C1 segment of cervical spinal cord (tissue), 14 donors: ENCODE results near the gene MRPS30.
"Not testable (repeated sequence)": the region's sequence is repeated elsewhere in the genome, so short reads cannot be mapped to it uniquely, and the experiment has no call there.

ENCODE experiments used
- DNase-seq, 14 donors: peaks; one replicate each; lab custom pipeline; 2025; lab: John Stamatoyannopoulos, UW

The MRPS30 gene

GRCh38 chr5:44814761-44815160, 6.0 kb downstream of the MRPS30 start:
- no peak for DNase-seq

- no peak for DNase-seq
Observed at GRCh38 chr5:44821164-44821563, 12.4 kb downstream of the MRPS30 start.

GRCh38 chr5:44824662-44825061, 15.9 kb downstream of the MRPS30 start:
- not testable (repeated sequence) for DNase-seq

DNA sequence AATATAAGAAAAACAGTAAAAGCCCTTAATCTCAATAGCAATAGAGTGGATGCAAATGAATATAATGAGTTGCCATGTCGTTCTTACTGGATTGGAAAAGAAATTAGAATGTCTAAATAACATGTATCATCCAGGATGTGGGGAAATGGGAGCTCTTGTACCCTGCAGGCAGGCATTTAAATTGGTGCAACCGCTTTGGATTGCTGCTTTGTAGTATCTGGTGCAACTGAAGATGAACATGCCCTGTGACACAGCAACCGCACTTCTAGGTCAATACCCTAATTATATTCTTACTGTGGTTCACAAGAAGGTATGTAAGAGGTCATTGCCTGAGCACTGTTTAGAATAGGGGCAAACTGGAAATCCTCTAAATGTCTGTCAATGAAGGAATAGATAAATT, 18.9 kb downstream of the MRPS30 start:
- no peak for DNase-seq

- DNase-seq: no peak
Observed at GRCh38 chr5:44828719-44829118, 20.0 kb downstream of the MRPS30 start.

- DNase-seq: no peak
Observed at GRCh38 chr5:44830951-44831350, 22.2 kb downstream of the MRPS30 start.

DNA sequence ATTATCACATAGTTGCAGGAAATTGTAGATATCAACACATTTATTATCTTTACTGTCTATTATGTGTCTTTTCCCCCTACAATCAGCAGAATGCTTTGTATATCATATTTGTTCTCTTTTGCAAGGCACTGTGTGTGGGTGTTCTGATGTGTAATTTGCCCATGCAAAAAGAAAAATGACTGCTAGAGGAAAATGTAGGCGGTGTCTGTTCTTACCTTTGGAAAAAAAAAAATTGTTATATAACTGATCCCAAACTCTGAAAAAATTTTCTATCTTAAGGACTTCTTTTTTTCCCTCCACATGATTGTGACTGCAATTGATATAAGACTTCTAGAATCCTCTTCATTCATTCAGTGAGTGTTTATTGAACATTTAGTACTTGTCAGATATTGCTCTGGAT, 24.5 kb downstream of the MRPS30 start:
- DNase-seq: no peak

DNA sequence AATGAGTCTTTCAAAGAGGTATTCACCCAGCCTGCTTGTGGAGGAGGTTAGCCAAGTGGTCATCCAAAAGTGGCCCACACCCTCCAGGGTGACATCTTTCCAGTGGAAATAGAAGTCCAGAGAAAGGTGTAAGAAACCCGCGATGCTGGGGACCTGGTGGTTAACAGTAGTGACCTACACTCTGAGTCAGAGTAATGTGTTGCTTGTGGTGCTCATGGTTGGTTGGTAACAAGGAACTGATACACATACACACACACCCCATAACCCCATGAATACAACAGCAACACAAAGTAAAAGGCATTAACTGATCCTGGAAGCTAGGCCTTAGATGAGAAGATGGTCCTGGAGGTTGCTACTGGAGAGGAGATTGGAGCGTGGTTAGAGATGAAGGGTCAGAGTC, 26.9 kb downstream of the MRPS30 start:
- DNase-seq: no peak

- DNase-seq: no peak
Observed at GRCh38 chr5:44839018-44839681, 30.4 kb downstream of the MRPS30 start.

- DNase-seq: no peak
Observed at GRCh38 chr5:44842496-44843282, 33.9 kb downstream of the MRPS30 start.

DNA sequence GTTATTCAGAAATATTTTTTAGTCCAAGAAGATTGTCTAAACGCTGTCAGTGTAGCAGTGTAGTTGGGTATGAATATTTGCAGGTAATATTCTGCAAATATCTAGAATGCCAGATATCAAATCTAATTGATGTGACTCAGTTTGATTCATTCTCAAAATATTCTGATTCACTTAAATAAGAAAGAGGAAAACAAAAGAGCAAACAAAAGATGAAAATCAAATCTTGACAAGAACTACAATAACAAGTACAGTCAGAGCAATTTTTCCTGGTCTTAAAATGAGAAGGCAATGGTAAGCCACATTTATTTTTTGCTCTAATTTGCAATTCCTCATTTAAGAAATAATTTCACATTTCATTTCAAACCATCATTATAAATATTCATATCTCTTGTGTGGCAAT, 36.0 kb downstream of the MRPS30 start:
- DNase-seq: no peak

- no peak for DNase-seq
Observed at GRCh38 chr5:44845777-44846176, 37.0 kb downstream of the MRPS30 start.

GRCh38 chr5:44847206-44847852, 38.6 kb downstream of the MRPS30 start:
- no peak for DNase-seq

GRCh38 chr5:44860267-44860666, 51.5 kb downstream of the MRPS30 start:
- no peak for DNase-seq

- no peak for DNase-seq
Observed at GRCh38 chr5:44862808-44863207, 54.1 kb downstream of the MRPS30 start.
